Endothelial cell of umbilical vein (primary cell): ENCODE data around the gene PLAGL1. TPM values are rescaled to one million over a fixed set of nuclear protein-coding genes. Genes with fewer than 3 reads are reported as not detected.

Experiments used
- BruUV-seq: library from RNA; stranded (reverse); fragments of 400-500 nt; replicated peaks from 2 replicates; lab custom pipeline; 2021; lab: Mats Ljungman, UMichigan
- CTCF ChIA-PET: fragments of 300-600, 350-600 bp; sonication (Branson Sonifier 250); formaldehyde crosslinking; loops from one replicate; lab custom pipeline; 2021; ENCODE audit warnings: antibody characterized with exemption, inconsistent platforms; lab: Charles Lee
- POLR2A ChIA-PET: fragments of 300-600, 350-600 bp; sonication (Branson Sonifier 250); formaldehyde crosslinking; loops from one replicate; lab custom pipeline; 2021; ENCODE audit warnings: antibody characterized with exemption, inconsistent platforms; lab: Charles Lee
- DNase-seq: peaks from one replicate; pipeline ENCODE4 v3.0.0-alpha.2; 2011; ENCODE audit warnings: low read depth, low spot score
- FAIRE-seq: peaks from 2 replicates; lab custom pipeline; 2011; peaks lifted over from hg19 to GRCh38; lab: Jason Lieb, UNC
- H2AFZ ChIP-seq: 2 replicates; pipeline ENCODE4 v1.6.0; 2012; ENCODE audit warnings: low read depth, low read length, control low read depth, inconsistent platforms
- H3K27ac ChIP-seq: 2 replicates; pipeline ENCODE4 v1.5.1; 2011; ENCODE audit warnings: low read depth, mild to moderate bottlenecking, control low read depth, low read length, moderate library complexity; ENCODE audit not compliant: insufficient read depth
- H3K27me3 ChIP-seq, 2 experiments: 2 replicates each; pipeline versions ENCODE4 v1.6.0 to v1.6.1; 2011; ENCODE audit warnings: low read length in 2 of 2, mixed read lengths in 1 of 2; ENCODE audit not compliant: control insufficient read depth in 2 of 2, insufficient read depth in 2 of 2
- H3K36me3 ChIP-seq, 2 experiments: 2 replicates in 1 of 2; 3 replicates in 1 of 2; pipeline ENCODE4 v1.5.1; 2011; ENCODE audit warnings: low read length in 2 of 2, mild to moderate bottlenecking in 1 of 2, moderate library complexity in 1 of 2; ENCODE audit not compliant: control insufficient read depth in 2 of 2, insufficient read depth in 2 of 2; ENCODE audit errors: extremely low read depth in 1 of 2
- H3K4me1 ChIP-seq: 3 replicates; pipeline ENCODE4 v1.5.1; 2011; ENCODE audit warnings: mild to moderate bottlenecking, low read length; ENCODE audit not compliant: control insufficient read depth, insufficient read depth; ENCODE audit errors: extremely low read depth
- H3K4me2 ChIP-seq: 2 replicates; pipeline ENCODE4 v1.6.1; 2011; ENCODE audit warnings: low read length, control low read depth, mixed read lengths; ENCODE audit not compliant: insufficient read depth
- H3K4me3 ChIP-seq, 3 experiments: fragments of 200-600 bp in 1 of 3; sonication (generic), shearing (Covaris generic) in 1 of 3; replicated peaks in 1 of 3; 2 replicates each; pipeline ENCODE4 v1.5.1; 2011 to 2016; ENCODE audit warnings: control low read depth in 3 of 3, low read length in 3 of 3, mild to moderate bottlenecking in 2 of 3, inconsistent platforms in 1 of 3, low read depth in 1 of 3, moderate library complexity in 1 of 3; ENCODE audit not compliant: insufficient read depth in 1 of 3
- H3K79me2 ChIP-seq: 2 replicates; pipeline ENCODE4 v1.6.0; 2012; ENCODE audit warnings: low read length, inconsistent platforms; ENCODE audit not compliant: control insufficient read depth, insufficient read depth
- H3K9ac ChIP-seq: replicated peaks from 2 replicates; pipeline ENCODE3; 2011; ENCODE audit warnings: low read length, control low read depth; ENCODE audit not compliant: insufficient read depth; ENCODE audit errors: extremely low read depth
- H3K9me1 ChIP-seq: replicated peaks from 3 replicates; pipeline ENCODE4 v1.6.0; 2011; ENCODE audit warnings: mild to moderate bottlenecking, low read length; ENCODE audit not compliant: control insufficient read depth, insufficient read depth; ENCODE audit errors: extremely low read depth
- H3K9me3 ChIP-seq: replicated peaks from 2 replicates; pipeline ENCODE4 v1.5.1; 2012; ENCODE audit warnings: low read length, inconsistent platforms; ENCODE audit not compliant: control insufficient read depth, insufficient read depth
- H4K20me1 ChIP-seq: replicated peaks from 2 replicates; pipeline ENCODE3; 2011; ENCODE audit warnings: mild to moderate bottlenecking, low read length; ENCODE audit not compliant: control insufficient read depth, insufficient read depth; ENCODE audit errors: extremely low read depth
- CTCF ChIP-seq, 2 donors: IDR thresholded peaks; 1 replicate in 1 of 2; 2 replicates in 1 of 2; pipeline ENCODE4 v1.5.1; 2011; ENCODE audit warnings: low read length in 2 of 2, mild to moderate bottlenecking in 2 of 2, moderate library complexity in 2 of 2, control low read depth in 1 of 2, inconsistent platforms in 1 of 2, low read depth in 1 of 2; ENCODE audit not compliant: insufficient read depth in 1 of 2; ENCODE audit errors: extremely low read depth in 1 of 2
- EZH2 ChIP-seq: IDR thresholded peaks from 2 replicates; pipeline ENCODE4 v1.6.1; 2012; ENCODE audit warnings: borderline replicate concordance, low read depth, mild to moderate bottlenecking, moderate library complexity, low read length, inconsistent platforms; ENCODE audit not compliant: severe bottlenecking
- FOS ChIP-seq: IDR thresholded peaks from 2 replicates; pipeline ENCODE4 v1.6.1; 2011; ENCODE audit warnings: mild to moderate bottlenecking, low read length, moderate library complexity, borderline replicate concordance; ENCODE audit not compliant: insufficient read depth
- GATA2 ChIP-seq: IDR thresholded peaks from 2 replicates; pipeline ENCODE4 v1.7.0; 2011; ENCODE audit warnings: low read depth, mild to moderate bottlenecking, moderate library complexity, mixed read lengths, low read length; ENCODE audit not compliant: insufficient read length, insufficient read depth
- JUN ChIP-seq: IDR thresholded peaks from 2 replicates; pipeline ENCODE4 v1.6.1; 2011; ENCODE audit warnings: borderline replicate concordance, low read depth; ENCODE audit not compliant: insufficient read length, insufficient read depth
- MAX ChIP-seq: IDR thresholded peaks from 2 replicates; pipeline ENCODE4 v1.6.1; 2011; ENCODE audit not compliant: insufficient read depth, insufficient read length
- MYC ChIP-seq: IDR thresholded peaks from one replicate; pipeline ENCODE4 v1.6.1; 2011; ENCODE audit warnings: mild to moderate bottlenecking, low read depth, low read length
- POLR2A ChIP-seq: IDR thresholded peaks from 2 replicates; pipeline ENCODE4 v1.6.1; 2012; ENCODE audit warnings: low read depth, mild to moderate bottlenecking, control low read depth, low read length
- POLR2AphosphoS5 ChIP-seq: IDR thresholded peaks from 2 replicates; pipeline ENCODE4 v1.6.1; 2012; ENCODE audit warnings: low read depth, mild to moderate bottlenecking, control low read depth, low read length, moderate library complexity; ENCODE audit not compliant: insufficient read depth
- dilution Hi-C: fragments of 300-500 bp; cut with MboI; formaldehyde crosslinking; loops from one replicate; pipeline ENCODE4 v1.15.0; 2019; ENCODE audit warnings: low sequenced_read_pairs; ENCODE audit not compliant: extremely low pct_ligation_motif_present
- intact Hi-C: fragments of 100-400 bp; cut with micrococcal nuclease; formaldehyde crosslinking; loops from one replicate; pipeline ENCODE4 v1.10.0; 2022
- polyA plus RNA-seq, 4 experiments: library from polyadenylated mRNA; depleted of rRNA in 3 of 4; stranded (reverse) in 3 of 4; unstranded in 1 of 4; fragments of >200 nt; gene quantifications; 2 replicates each; pipeline versions ENCODE4 v1.2.1 to v1.2.3, GENCODE V29; 2011 to 2012; ENCODE audit warnings: missing spikeins in 1 of 4
- total RNA-seq: library from RNA; stranded (reverse); gene quantifications from 2 replicates; pipeline ENCODE4 v1.2.3, GENCODE V29; 2021

Gene PLAGL1
- total and polyA plus RNA-seq, 2 donors (not counting 3 experiments of a cell fraction or from before 2014, with no cell fraction given), result 20.9 to 40.4 TPM

DNA sequence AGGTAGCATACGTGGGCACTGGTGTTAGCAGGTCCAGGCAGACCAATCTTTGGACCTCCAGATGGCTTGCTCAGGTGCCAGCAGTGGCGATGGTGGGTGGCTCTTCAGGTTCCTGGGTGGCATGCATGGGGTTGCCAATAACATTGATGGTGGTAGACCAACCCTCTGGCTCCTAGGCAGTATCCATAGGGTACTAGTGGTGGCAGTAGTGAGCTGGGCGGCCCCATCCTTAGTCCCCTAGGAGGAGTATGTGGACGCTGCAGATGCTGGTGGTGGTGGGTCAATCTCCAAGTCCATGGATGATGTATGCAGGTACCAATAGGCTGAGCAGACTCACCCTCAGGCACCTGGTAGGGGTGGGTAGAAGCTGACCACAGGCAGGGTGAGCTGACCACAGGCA, 73.2 kb downstream of the PLAGL1 start:
- intact Hi-C loops, result no loop called here
- no TSS peak for BruUV-seq
- Histone ChIP-seq H3K9me3 (no peaks in the 10 kb centered on the region), H3K4me2 (no peak overlapping the region), H3K27ac (no peak overlapping the region), H3K27me3 (peaks cover 4 to 7% of the 10 kb centered on the region in 2 experiments), H3K9me1 (no peaks in the 10 kb centered on the region), H3K9ac (no peak overlapping the region), H2AFZ (no peak overlapping the region), H4K20me1 (no peaks in the 10 kb centered on the region), H3K79me2 (no peaks in the 10 kb centered on the region), H3K36me3 (no peaks in the 10 kb centered on the region), H3K4me3 (no peak overlapping the region), H3K4me1 (no peaks in the 10 kb centered on the region)
- POLR2A ChIA-PET, result no interaction called here
- CTCF ChIA-PET, result interaction anchor here (2.6 kb wide), 1 partner anchor 359 kb away, joined by 5 read pairs; no protein-coding TSS in a partner anchor
- DNase-seq (no peak), FAIRE-seq (no peak)
- dilution Hi-C loops, result no loop called here
- TF ChIP-seq MAX (no peak), POLR2A (no peak), GATA2 (no peak), JUN (no peak), MYC (no peak), EZH2 (no peak), FOS (no peak), POLR2AphosphoS5 (no peak), CTCF (IDR thresholded peaks at IDR 0.05; ENCODE audit: extremely low read depth in 1 of 2, insufficient read depth in 1 of 2, low read depth in 1 of 2, low read length in 2 of 2) (no peak)
